Naive B cell (primary cell): Measurements from ENCODE around the gene HK3. TPM values are rescaled to one million over a fixed set of nuclear protein-coding genes. Genes with fewer than 3 reads are reported as not detected.

ENCODE experiments used
- ATAC-seq, 2 donors: fragments of 150-1000 bp; cut with Tn5 transposase; 2 replicates each; pipeline ENCODE4 v1.10.0; 2021; ENCODE audit warnings: low read depth in 2 of 2, mild to moderate bottlenecking in 2 of 2, moderate library complexity in 2 of 2
- DNase-seq: peaks from one replicate; pipeline ENCODE4 v3.0.0; 2022
- H3K27ac Mint-ChIP-seq, 6 donors: one replicate each; pipeline ENCODE4 v1.8.0; 2020 to 2022; ENCODE audit warnings: mild to moderate bottlenecking in 6 of 6, mixed read lengths in 6 of 6, moderate library complexity in 5 of 6, inconsistent platforms in 2 of 6
- H3K27me3 Mint-ChIP-seq, 3 donors: one replicate each; pipeline ENCODE4 v1.8.0; 2021 to 2022; ENCODE audit warnings: mixed read lengths in 3 of 3, mild to moderate bottlenecking in 1 of 3
- H3K36me3 Mint-ChIP-seq, 2 donors: one replicate each; pipeline ENCODE4 v1.8.0; 2020 to 2022; ENCODE audit warnings: mixed read lengths in 2 of 2, inconsistent platforms in 1 of 2, mild to moderate bottlenecking in 1 of 2
- H3K4me1 Mint-ChIP-seq, 3 donors: one replicate each; pipeline ENCODE4 v1.8.0; 2020 to 2022; ENCODE audit warnings: mixed read lengths in 3 of 3, inconsistent platforms in 1 of 3, mild to moderate bottlenecking in 1 of 3, moderate library complexity in 1 of 3
- H3K4me3 Mint-ChIP-seq, 8 donors: one replicate each; pipeline ENCODE4 v1.8.0; 2020 to 2022; ENCODE audit warnings: mild to moderate bottlenecking in 8 of 8, mixed read lengths in 8 of 8, moderate library complexity in 8 of 8, inconsistent platforms in 2 of 8
- H3K9me3 Mint-ChIP-seq, 7 donors: one replicate each; pipeline ENCODE4 v1.8.0; 2020 to 2022; ENCODE audit warnings: mixed read lengths in 7 of 7, mild to moderate bottlenecking in 5 of 7, inconsistent platforms in 2 of 7, moderate library complexity in 1 of 7
- polyA plus RNA-seq, 6 donors: library from polyadenylated mRNA; unstranded; fragments of 300-500 nt; fragmentation: Illumina TruSeq; gene quantifications; one replicate each; pipeline ENCODE4 v1.2.3, GENCODE V29; 2021; ENCODE audit warnings: low read depth in 6 of 6

Gene HK3
- polyA plus RNA-seq, 6 donors from 2014 or later: 0.16 to 1.3 (median 0.32) TPM; not detected in 1

DNA sequence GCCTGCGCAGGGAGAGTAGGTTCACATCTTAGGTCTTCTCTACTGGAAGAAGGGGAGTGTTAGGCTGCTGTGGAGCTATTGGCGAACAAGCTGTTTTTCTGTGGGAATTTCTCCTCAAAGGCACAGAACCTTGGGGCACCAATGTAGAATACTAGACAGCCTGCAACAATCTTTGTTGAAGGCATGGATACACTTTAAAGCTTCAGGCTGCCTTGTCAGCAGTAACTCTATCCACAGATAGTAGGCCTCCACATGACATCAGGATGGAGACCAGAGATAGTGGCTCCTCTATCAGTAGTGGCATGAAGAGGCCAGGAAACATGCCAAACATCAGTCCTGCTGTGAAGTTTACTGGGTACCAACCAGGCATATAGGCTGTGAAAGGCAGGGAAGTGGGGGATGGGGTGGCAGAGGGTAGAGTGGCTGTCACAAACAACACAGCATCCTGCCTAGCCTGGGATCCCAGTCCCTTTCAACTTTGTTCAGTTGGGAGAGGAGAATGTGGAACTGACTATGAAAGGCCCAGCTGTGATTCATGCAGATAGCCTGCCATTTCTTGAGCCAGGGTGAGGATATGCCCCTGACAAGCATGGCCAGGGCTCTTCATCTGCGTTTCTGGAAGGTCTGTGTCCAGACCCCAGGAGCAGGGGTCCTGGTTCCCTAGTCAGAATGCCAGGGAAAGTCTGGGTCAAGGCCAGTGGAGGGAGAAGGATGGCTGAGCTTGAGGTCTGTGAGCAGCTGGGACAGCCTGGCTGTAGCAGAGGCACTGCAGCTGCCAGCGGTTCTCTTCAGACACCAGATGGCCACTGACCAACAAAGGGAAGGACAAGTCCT is 1.0 kb upstream of the HK3 start:
- H3K4me1 Mint-ChIP-seq: peaks cover 11 to 18% (median 13%) of the 10 kb centered on the region in 3 donors
- peak overlapping the region in 2 of 6 donors; percentile 67 to 89 for H3K27ac Mint-ChIP-seq
- no peaks in the 10 kb centered on the region for H3K9me3 Mint-ChIP-seq
- H3K27me3 Mint-ChIP-seq: peaks cover 0 to 7% (median 0%) of the 10 kb centered on the region in 3 donors
- H3K36me3 Mint-ChIP-seq: peaks cover 10 to 14% of the 10 kb centered on the region in 2 donors
- H3K4me3 Mint-ChIP-seq: no peak overlapping the region
- DNase-seq (no peak), ATAC-seq (no peak)

DNA sequence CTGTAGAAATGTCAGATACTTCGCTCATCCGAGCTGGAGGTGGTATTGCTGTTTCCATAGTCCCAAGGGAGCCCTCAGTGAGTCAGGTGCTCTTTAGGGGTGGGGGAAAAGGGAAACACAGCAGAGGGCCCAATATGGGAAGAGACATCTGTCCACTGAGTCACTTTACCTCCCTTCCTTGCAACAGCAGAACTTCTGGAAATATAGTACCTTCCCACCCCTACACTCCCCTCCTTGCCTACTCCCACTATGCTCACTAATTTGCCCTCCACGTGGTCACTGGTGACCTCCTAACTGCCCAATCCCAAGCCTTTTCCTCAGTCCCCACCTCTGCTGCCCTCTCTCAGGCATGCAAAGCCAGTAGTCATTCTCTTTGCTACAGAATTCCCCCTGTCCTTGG is 1.9 kb downstream of the HK3 start:
- Mint-ChIP-seq H3K4me3 (peak overlapping the region in 1 of 8 donors; percentile 80), H3K27me3 (peaks cover 2 to 8% (median 5%) of the 10 kb centered on the region in 3 donors), H3K27ac (peak overlapping the region in 1 of 6 donors; percentile 77), H3K9me3 (no peaks in the 10 kb centered on the region), H3K36me3 (no peaks in the 10 kb centered on the region), H3K4me1 (peaks cover 11 to 18% (median 13%) of the 10 kb centered on the region in 3 donors)
- no peak for DNase-seq
- no peak for ATAC-seq

DNA sequence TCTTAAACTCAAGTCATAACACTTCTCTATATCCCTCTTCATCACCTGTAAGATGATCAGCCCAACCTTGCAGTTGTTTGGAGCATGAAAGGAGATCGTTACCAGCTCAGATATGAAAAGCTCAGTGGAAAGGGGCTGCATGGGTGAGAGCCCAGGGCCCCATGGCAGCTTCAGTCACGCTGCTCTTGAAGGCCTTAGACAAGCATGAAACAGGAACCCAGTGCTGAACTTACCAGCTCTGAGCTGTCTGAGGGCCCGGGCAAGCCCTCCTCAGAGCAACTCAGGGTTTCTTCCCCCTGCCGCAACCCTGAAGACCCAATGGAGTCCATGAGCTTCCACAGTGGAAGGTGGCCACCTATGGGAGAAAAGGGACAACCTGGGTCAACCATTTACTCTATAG is 3.3 kb downstream of the HK3 start:
- Mint-ChIP-seq H3K27me3 (peaks cover 5 to 21% (median 14%) of the 10 kb centered on the region in 3 donors), H3K4me1 (peaks cover 11 to 13% (median 12%) of the 10 kb centered on the region in 3 donors), H3K9me3 (no peaks in the 10 kb centered on the region), H3K36me3 (no peaks in the 10 kb centered on the region), H3K27ac (no peak overlapping the region), H3K4me3 (no peak overlapping the region)
- no peak for ATAC-seq
- no peak for DNase-seq

DNA sequence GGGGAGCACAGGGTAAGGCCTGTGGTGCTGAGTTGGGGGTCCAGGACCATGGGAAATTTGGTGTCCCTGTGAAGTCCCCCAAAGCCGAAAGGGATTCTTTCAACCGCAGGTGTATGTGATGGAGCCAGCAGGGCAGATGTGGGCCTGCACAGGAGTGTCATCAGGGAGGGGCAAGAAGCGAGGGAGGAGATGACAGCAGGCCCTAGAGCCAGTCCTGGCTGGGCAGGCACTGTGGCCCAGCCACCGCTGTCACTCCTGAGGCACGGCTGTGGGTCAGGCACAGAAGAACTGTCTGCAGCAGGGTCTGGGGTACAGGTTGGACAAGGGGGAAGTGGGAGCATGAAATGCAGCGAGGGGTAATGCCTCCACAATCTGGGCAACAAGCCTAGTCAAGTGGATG is 4.8 kb downstream of the HK3 start:
- Mint-ChIP-seq H3K27ac (no peak overlapping the region), H3K4me1 (peaks cover 6 to 8% (median 6%) of the 10 kb centered on the region in 3 donors), H3K4me3 (no peak overlapping the region), H3K36me3 (no peaks in the 10 kb centered on the region), H3K27me3 (peaks cover 8 to 29% (median 21%) of the 10 kb centered on the region in 3 donors), H3K9me3 (no peaks in the 10 kb centered on the region)
- ATAC-seq (no peak), DNase-seq (no peak)

DNA sequence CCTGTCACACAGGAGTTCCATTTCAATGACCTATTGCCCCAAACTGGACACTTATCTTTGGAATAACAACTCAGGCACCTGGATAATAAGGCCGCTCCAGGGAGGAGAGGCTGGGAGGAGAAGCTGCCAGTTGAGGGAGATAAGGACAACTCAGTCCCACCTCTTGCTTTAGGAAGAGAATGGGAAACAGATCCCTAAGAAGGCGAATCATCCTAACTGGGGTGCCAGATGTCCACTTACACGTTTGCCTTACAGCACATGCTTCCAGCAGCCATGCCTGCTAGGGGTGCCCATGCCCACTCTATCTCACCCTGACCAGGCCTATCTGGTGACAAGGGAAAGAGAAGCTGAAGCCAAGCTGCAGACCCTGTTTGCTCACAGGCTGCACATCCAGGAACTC is 6.5 kb downstream of the HK3 start:
- H3K36me3 Mint-ChIP-seq: no peaks in the 10 kb centered on the region
- ATAC-seq (no peak), DNase-seq (no peak)
- no peaks in the 10 kb centered on the region for H3K4me1 Mint-ChIP-seq
- no peak overlapping the region for H3K4me3 Mint-ChIP-seq
- H3K27ac Mint-ChIP-seq: no peak overlapping the region
- peaks cover 8 to 27% (median 21%) of the 10 kb centered on the region in 3 donors for H3K27me3 Mint-ChIP-seq
- no peaks in the 10 kb centered on the region for H3K9me3 Mint-ChIP-seq

DNA sequence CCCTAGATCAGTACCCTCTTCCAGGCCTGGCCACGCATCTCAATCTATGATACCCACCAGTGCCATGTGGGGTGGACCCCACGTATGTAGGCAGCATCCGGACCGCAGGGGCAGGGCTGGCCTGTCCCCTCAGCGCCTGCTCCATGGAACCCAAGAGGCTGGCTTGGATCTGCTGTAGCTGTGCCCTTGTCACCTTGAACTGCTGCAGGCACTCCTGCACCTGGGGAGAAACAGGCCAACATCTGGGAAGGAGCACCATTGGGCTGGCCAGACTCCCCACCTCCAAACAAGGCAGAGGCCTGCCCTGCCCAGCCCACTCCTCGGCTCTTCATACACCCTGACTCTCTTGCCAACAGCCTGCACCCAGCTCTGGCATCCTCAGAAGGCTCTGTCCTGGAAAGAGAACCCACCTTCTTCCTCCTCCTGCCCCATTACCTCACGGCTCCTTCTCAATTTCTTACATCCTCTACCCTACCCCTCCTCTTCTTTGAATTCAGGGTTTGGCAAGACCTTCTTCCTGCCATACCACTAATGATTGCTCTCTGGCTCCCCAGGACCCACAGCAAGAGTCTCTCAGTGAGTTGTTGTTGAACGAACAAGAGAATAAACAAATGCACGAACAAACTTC is 7.7 kb downstream of the HK3 start:
- Mint-ChIP-seq H3K36me3 (no peaks in the 10 kb centered on the region), H3K4me1 (no peaks in the 10 kb centered on the region), H3K27ac (peak overlapping the region in 1 of 6 donors; percentile 59), H3K27me3 (peaks cover 8 to 22% (median 21%) of the 10 kb centered on the region in 3 donors), H3K4me3 (no peak overlapping the region), H3K9me3 (no peaks in the 10 kb centered on the region)
- ATAC-seq (no peak), DNase-seq (no peak)

DNA sequence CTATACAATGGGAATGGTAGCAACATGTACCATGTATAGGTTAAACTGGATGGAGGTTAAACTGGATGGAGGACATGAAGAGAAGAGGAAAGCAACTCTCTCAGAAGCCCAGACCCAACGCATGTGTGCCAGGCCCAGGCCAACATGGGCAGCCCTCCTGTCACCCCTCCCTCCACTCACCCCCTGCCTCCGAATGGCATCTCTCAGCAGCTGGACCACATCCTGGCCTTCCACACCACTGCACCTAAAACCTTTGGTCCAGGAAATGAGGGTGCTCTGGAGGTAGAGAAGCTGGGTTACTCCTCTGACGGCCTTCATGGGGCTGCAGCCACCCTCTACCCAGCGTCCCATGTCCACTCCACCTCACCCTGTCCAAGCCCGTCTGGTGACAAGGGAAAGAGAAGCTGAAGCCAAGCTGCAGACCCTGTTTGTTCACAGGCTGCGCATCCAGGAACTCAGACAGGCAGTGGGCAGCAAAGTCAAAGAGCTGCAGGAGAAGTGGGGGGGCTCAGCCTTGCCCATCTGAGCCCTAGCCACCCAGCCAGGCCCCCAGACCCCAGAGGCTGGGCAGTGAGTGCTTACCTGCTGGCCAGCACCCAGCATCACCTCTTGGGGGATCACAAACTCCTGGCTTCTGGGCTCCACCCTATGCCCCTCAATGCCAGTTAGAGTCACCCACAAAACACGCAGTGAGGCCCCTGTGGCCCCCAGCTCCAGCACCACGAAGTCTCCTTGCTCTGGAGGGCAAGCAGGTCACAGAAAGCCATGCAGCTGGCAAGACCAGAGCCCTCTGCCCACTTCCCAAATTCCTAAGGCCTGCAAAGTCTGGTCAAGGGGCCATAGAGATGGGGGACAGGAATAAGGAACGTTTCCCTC is 8.5 kb downstream of the HK3 start:
- Mint-ChIP-seq H3K27me3 (peaks cover 8 to 22% (median 21%) of the 10 kb centered on the region in 3 donors), H3K9me3 (no peaks in the 10 kb centered on the region), H3K4me3 (no peak overlapping the region), H3K36me3 (no peaks in the 10 kb centered on the region), H3K27ac (peak overlapping the region in 1 of 6 donors; percentile 59), H3K4me1 (no peaks in the 10 kb centered on the region)
- no peak for DNase-seq
- ATAC-seq: no peak

DNA sequence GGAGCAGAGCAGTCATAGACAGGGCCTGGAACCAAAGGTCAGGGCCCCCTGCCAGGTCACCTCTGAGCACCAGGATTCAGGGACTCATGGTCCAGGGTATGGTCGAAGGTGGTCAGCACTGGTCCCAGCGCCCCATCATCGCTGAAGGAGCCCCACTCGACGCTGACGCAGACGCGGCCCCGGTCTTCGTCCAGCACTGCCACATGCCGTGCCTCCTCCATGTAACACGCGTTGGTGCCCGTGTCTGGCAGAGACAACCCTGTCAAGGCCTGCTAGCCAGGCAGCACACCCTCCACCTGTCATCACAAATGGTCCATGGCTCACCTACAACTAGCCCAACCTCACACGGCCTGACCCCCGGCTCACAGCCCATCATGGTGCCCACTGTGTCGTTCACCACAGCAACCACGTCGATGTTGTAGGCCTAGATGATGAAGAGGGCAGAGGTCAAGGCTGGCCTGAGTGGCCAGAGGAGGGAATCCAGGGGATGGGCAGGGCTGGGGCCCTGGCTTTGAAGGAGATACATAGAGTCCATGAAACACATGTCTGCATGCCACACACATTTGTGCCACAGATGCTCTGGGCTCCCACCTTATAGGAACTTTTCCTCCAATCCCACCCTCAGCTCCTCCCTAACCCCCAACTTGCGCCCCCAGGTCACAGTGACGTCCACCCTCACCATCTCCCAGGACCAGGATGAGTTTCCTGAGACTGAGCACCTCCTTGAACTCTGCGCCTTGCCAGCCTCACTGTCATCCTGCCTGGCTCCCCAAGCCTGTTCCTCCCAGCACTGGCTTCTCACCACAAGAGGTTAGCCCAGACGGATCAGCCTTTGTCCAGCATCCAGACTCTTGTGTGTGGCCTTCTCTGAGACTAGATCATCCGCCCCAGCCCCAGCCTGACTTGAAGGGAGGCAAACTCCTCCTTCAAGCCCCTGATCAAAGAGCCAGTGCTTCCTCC is 9.5 kb downstream of the HK3 start:
- DNase-seq: no peak
- Mint-ChIP-seq H3K4me1 (peaks cover 0 to 3% (median 0%) of the 10 kb centered on the region in 3 donors), H3K4me3 (no peak overlapping the region), H3K27ac (no peak overlapping the region), H3K9me3 (no peaks in the 10 kb centered on the region), H3K36me3 (no peaks in the 10 kb centered on the region), H3K27me3 (peaks cover 8 to 22% (median 21%) of the 10 kb centered on the region in 3 donors)
- no peak for ATAC-seq

DNA sequence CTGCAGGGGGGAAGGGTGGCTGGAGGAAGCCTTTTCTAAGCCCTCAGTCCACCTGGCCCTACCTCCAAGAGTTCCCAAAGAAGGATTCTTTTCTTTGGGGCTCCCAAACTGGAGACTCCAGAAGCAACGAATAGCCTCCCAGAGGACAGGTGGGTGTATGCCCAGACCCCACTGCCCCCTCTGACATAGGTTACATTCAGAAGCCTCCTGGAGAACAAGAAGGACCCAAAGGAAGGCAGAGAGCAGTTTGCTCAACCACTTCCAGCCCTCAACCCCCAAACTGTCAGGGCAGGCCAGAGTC is 10.3 kb downstream of the HK3 start:
- Mint-ChIP-seq H3K4me1 (peaks cover 0 to 3% (median 0%) of the 10 kb centered on the region in 3 donors), H3K4me3 (no peak overlapping the region), H3K27me3 (peaks cover 8 to 22% (median 21%) of the 10 kb centered on the region in 3 donors), H3K9me3 (no peaks in the 10 kb centered on the region), H3K27ac (no peak overlapping the region), H3K36me3 (no peaks in the 10 kb centered on the region)
- no peak for DNase-seq
- ATAC-seq: no peak

DNA sequence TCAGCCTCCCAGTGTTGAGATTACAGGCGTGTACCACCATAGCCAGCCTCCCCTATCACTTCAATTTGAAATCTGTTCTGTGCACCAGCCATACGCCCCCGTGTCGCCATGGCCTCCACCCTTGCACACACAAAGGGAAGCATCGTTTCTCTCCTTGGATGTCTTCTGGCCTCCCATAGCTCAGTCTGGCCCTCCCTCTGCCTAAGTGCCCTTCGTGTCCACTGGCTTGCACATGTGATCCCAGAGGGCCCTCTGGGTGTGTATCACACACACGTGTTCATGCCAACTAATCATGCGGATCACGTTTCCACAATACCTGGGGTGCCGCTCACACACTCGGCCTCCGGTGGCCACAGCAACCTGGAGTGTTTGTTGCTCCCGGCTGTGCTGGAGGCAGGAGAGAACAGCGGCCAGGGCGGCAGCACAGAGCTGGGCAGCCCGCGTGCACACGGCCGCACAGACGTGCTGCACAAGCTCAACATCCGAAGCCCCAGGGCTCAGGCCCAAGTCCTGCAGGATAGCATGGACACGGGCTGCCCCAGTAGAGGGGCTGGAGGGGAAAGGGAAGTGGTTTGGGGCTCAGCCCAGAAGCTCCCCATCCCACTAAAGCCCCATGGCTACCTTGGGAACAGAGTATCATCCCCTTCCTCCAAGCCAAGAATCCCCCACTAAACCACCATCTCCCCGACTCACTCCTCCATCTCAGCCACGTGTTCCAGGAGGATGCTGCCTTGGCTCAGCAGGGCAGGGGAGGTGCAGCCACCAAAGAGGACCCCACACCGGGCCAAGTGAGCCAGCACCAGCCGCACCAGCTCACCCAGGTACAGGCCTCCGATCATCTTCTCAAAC is 10.9 kb downstream of the HK3 start:
- DNase-seq: no peak
- Mint-ChIP-seq H3K4me3 (no peak overlapping the region), H3K4me1 (peaks cover 0 to 3% (median 0%) of the 10 kb centered on the region in 3 donors), H3K9me3 (no peaks in the 10 kb centered on the region), H3K27ac (peak overlapping the region in 1 of 6 donors; percentile 71), H3K27me3 (peaks cover 5 to 22% (median 21%) of the 10 kb centered on the region in 3 donors), H3K36me3 (no peaks in the 10 kb centered on the region)
- no peak for ATAC-seq

DNA sequence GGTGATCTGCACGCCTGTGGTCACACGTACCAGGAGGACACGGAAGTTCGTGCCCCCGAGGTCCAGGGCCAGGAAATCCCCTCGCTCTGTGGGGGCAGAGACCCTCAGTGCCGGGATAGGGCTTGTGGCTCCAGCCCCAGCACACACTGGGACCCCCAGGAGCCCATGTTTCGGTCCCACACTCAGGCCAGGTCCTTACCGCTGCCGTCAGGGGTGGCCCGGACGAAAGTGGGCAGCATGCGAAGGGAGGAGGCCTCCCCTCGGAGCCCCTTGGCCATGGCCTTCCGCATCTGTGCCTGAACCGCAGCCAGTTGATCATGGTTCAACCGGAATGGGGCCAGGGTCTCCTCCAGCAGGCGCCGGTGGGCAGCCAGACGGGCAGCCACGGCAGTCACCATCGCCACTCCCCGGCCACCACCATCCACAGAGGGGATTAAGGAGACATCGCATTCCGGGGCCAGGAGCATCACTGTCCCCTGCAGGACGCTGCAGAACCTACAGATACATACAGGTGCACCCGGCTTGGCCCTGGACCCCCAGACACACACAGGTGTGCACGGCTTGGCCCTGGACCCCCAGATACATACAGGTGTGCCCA is 11.8 kb downstream of the HK3 start:
- DNase-seq (no peak), ATAC-seq (no peak)
- H3K9me3 Mint-ChIP-seq: no peaks in the 10 kb centered on the region
- no peak overlapping the region for H3K4me3 Mint-ChIP-seq
- H3K27ac Mint-ChIP-seq: no peak overlapping the region
- no peaks in the 10 kb centered on the region for H3K36me3 Mint-ChIP-seq
- peaks cover 0 to 3% (median 0%) of the 10 kb centered on the region in 3 donors for H3K4me1 Mint-ChIP-seq
- H3K27me3 Mint-ChIP-seq: peaks cover 3 to 22% (median 19%) of the 10 kb centered on the region in 3 donors
